Adrenal gland (tissue), 5 donors: ENCODE measurements around the gene SCML1.

ENCODE experiments used
- POLR2A ChIP-seq, 2 donors: fragments of 450-650 bp; IDR thresholded peaks; one replicate each; pipeline ENCODE4 v1.6.1; 2017; ENCODE audit warnings: antibody characterized with exemption in 2 of 2, mild to moderate bottlenecking in 2 of 2, moderate library complexity in 1 of 2
- TF ChIP-seq, protein P1 (sequence below), 6 experiments: fragments of 450-650 bp in 4 of 6; fragments of 200-600 bp in 2 of 6; sonication (generic) in 1 of 6; IDR thresholded peaks; 1 replicate in 5 of 6; 2 replicates in 1 of 6; pipeline versions ENCODE4 v1.5.1 to v1.8.0; 2016 to 2021; ENCODE audit warnings: antibody characterized with exemption in 6 of 6, mild to moderate bottlenecking in 2 of 6, moderate library complexity in 1 of 6
- donor health status: DM: no; HTN: no; CAD: no.

DNA sequence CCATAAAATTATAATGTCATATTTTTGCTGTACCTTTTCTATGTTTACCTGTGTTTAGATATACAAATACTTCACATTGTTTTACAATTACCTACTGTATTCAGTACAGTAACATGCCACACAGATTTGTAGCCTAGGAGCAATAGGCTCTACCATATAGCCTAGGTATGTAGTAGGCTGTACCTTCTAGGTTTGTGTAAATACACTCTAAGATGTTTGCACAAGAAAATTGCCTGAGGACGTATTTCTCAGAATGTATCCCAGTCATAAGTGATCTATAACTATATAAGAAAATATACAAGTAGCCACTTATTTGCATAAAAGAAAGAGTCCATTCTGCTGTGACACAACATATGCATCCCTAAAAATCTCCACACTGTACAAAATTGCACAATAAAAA, 36.3 kb upstream of the SCML1 start:
- TF ChIP-seq, protein P1, sequence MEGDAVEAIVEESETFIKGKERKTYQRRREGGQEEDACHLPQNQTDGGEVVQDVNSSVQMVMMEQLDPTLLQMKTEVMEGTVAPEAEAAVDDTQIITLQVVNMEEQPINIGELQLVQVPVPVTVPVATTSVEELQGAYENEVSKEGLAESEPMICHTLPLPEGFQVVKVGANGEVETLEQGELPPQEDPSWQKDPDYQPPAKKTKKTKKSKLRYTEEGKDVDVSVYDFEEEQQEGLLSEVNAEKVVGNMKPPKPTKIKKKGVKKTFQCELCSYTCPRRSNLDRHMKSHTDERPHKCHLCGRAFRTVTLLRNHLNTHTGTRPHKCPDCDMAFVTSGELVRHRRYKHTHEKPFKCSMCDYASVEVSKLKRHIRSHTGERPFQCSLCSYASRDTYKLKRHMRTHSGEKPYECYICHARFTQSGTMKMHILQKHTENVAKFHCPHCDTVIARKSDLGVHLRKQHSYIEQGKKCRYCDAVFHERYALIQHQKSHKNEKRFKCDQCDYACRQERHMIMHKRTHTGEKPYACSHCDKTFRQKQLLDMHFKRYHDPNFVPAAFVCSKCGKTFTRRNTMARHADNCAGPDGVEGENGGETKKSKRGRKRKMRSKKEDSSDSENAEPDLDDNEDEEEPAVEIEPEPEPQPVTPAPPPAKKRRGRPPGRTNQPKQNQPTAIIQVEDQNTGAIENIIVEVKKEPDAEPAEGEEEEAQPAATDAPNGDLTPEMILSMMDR (IDR thresholded peaks at IDR 0.05), result no peak
- no peak for TF ChIP-seq POLR2A (IDR thresholded peaks at IDR 0.05)
